HCT116 (cell line): ENCODE measurements around the gene IL1R2. TPM values are rescaled to one million over a fixed set of nuclear protein-coding genes. Genes with fewer than 3 reads are reported as not detected.

Experiments
- ATAC-seq: fragments of 200-7000 bp; cut with Tn5 transposase; 2 replicates; pipeline ENCODE4 v1.9.1; 2020; ENCODE audit warnings: mild to moderate bottlenecking, moderate library complexity
- BruUV-seq: library from RNA; stranded (reverse); fragments of 400-500 nt; replicated peaks from 2 replicates; lab custom pipeline; 2021; lab: Mats Ljungman, UMichigan
- CTCF ChIA-PET: fragments of 300-600 bp; sonication (Branson Sonifier 250); formaldehyde crosslinking; loops from one replicate; lab custom pipeline; 2021; ENCODE audit warnings: antibody characterized with exemption; lab: Charles Lee
- POLR2A ChIA-PET: fragments of 300-600, 350-600 bp; sonication (Branson Sonifier 250); formaldehyde crosslinking; loops from one replicate; lab custom pipeline; 2021; ENCODE audit warnings: antibody characterized with exemption; lab: Charles Lee
- RAD21 ChIA-PET, 2 experiments: fragments of 300-600 bp; sonication (Branson Sonifier 250); formaldehyde crosslinking; loops; one replicate each; lab custom pipeline; 2023; ENCODE audit warnings: low total read pairs in 2 of 2; ENCODE audit not compliant: uncharacterized antibody in 2 of 2, unreplicated experiment in 2 of 2, low non-redundant PET in 1 of 2; lab: Charles Lee
- DNase-seq: peaks from one replicate; pipeline ENCODE4 v3.0.0-alpha.2; 2010; ENCODE audit warnings: low read depth, low spot score
- H2AFZ ChIP-seq: fragments of 200-600 bp; shearing (Covaris generic), sonication (generic); 2 replicates; pipeline ENCODE4 v1.6.1; 2017; ENCODE audit warnings: low read depth, mixed run types, mixed read lengths, antibody characterized with exemption, low read length; ENCODE audit not compliant: poor library complexity, severe bottlenecking
- H3K27ac ChIP-seq: 2 replicates; pipeline ENCODE4 v1.5.1; 2012; ENCODE audit warnings: low read depth, low read length
- H3K27me3 ChIP-seq: fragments of 200-600 bp; sonication (generic); 2 replicates; pipeline ENCODE4 v1.6.1; 2016; ENCODE audit warnings: mixed run types, low read length, mixed read lengths; ENCODE audit not compliant: insufficient read depth
- H3K36me3 ChIP-seq, 2 experiments: fragments of 200-500 bp in 1 of 2; fragments of 200-600 bp in 1 of 2; sonication (Bioruptor generic) in 1 of 2; sonication (generic) in 1 of 2; 2 replicates each; pipeline versions ENCODE4 v1.5.1 to v1.6.1; 2014 to 2016; ENCODE audit warnings: low read length in 2 of 2, inconsistent platforms in 1 of 2, mixed read lengths in 1 of 2, mixed run types in 1 of 2; ENCODE audit not compliant: insufficient read depth in 2 of 2, control insufficient read depth in 1 of 2
- H3K4me1 ChIP-seq, 2 experiments: fragments of 200-600 bp in 1 of 2; sonication (generic) in 1 of 2; 2 replicates each; pipeline versions ENCODE4 v1.5.1 to v1.6.1; 2012 to 2017; ENCODE audit warnings: low read length in 2 of 2, inconsistent platforms in 1 of 2, mild to moderate bottlenecking in 1 of 2, mixed read lengths in 1 of 2, mixed run types in 1 of 2, moderate library complexity in 1 of 2; ENCODE audit not compliant: insufficient read depth in 2 of 2, control insufficient read depth in 1 of 2
- H3K4me2 ChIP-seq: fragments of 200-600 bp; sonication (generic); 2 replicates; pipeline ENCODE4 v1.6.1; 2017; ENCODE audit warnings: mixed run types, low read length, mixed read lengths
- H3K4me3 ChIP-seq, 2 experiments: fragments of 200-600 bp in 1 of 2; sonication (generic) in 1 of 2; replicated peaks in 1 of 2; 2 replicates each; pipeline ENCODE4 v1.5.1; 2011 to 2016; ENCODE audit warnings: low read length in 2 of 2, control low read depth in 1 of 2, low read depth in 1 of 2, mild to moderate bottlenecking in 1 of 2, mixed read lengths in 1 of 2, mixed run types in 1 of 2
- H3K79me2 ChIP-seq: fragments of 200-600 bp; sonication (generic); 2 replicates; pipeline ENCODE4 v1.6.1; 2017; ENCODE audit warnings: mild to moderate bottlenecking, mixed run types, low read length, moderate library complexity, mixed read lengths; ENCODE audit not compliant: insufficient read depth
- H3K9ac ChIP-seq: fragments of 200-600 bp; sonication (generic); 2 replicates; pipeline ENCODE4 v1.6.1; 2016; ENCODE audit warnings: low read length, mixed read lengths
- H3K9me2 ChIP-seq: fragments of 200-600 bp; sonication (generic), shearing (Covaris generic); 2 replicates; pipeline ENCODE4 v1.6.1; 2017; ENCODE audit warnings: mixed run types, mild to moderate bottlenecking, moderate library complexity; ENCODE audit not compliant: insufficient read depth
- H3K9me3 ChIP-seq, 2 experiments: fragments of 200-500 bp in 1 of 2; fragments of 200-600 bp in 1 of 2; sonication (Bioruptor generic) in 1 of 2; sonication (generic) in 1 of 2; 2 replicates each; pipeline ENCODE4 v1.6.1; 2014 to 2017; ENCODE audit warnings: low read length in 2 of 2, mixed read lengths in 2 of 2, inconsistent platforms in 1 of 2, low read depth in 1 of 2, mild to moderate bottlenecking in 1 of 2, mixed run types in 1 of 2, moderate library complexity in 1 of 2; ENCODE audit not compliant: control insufficient read depth in 1 of 2, insufficient read depth in 1 of 2
- H4K20me1 ChIP-seq: fragments of 200-600 bp; sonication (generic), shearing (Covaris generic); 2 replicates; pipeline ENCODE4 v1.6.1; 2017; ENCODE audit warnings: mixed run types, mild to moderate bottlenecking, moderate library complexity; ENCODE audit not compliant: insufficient read depth
- CBX3 ChIP-seq: IDR thresholded peaks from 2 replicates; pipeline ENCODE4 v1.6.1; 2012; ENCODE audit warnings: low read depth
- CEBPB ChIP-seq: IDR thresholded peaks from 2 replicates; pipeline ENCODE4 v1.6.1; 2012; ENCODE audit warnings: low read depth
- EGR1 ChIP-seq: IDR thresholded peaks from 2 replicates; pipeline ENCODE4 v1.6.1; 2012; ENCODE audit warnings: low read depth
- ELF1 ChIP-seq: IDR thresholded peaks from 2 replicates; pipeline ENCODE4 v1.6.1; 2012; ENCODE audit warnings: low read depth, borderline replicate concordance
- EZH2 ChIP-seq: fragments of 200-600 bp; sonication (generic); IDR thresholded peaks from 2 replicates; pipeline ENCODE4 v1.6.1; 2017; ENCODE audit warnings: antibody characterized with exemption, mixed run types
- EZH2phosphoT487 ChIP-seq: fragments of 200-600 bp; IDR thresholded peaks from 2 replicates; pipeline ENCODE4 v1.6.1; 2018; ENCODE audit warnings: antibody characterized with exemption, borderline replicate concordance
- JUND ChIP-seq: IDR thresholded peaks from 2 replicates; pipeline ENCODE4 v1.6.1; 2012
- REST ChIP-seq: IDR thresholded peaks from 2 replicates; pipeline ENCODE4 v1.6.1; 2012; ENCODE audit warnings: low read depth
- SIN3A ChIP-seq: IDR thresholded peaks from 2 replicates; pipeline ENCODE4 v1.6.1; 2012; ENCODE audit warnings: low read depth
- SP1 ChIP-seq: IDR thresholded peaks from 2 replicates; pipeline ENCODE4 v1.6.1; 2012; ENCODE audit warnings: low read depth
- SRF ChIP-seq: IDR thresholded peaks from 2 replicates; pipeline ENCODE4 v1.6.1; 2012; ENCODE audit warnings: low read depth
- ZBTB33 ChIP-seq: IDR thresholded peaks from 2 replicates; pipeline ENCODE4 v1.6.1; 2011; ENCODE audit warnings: mild to moderate bottlenecking, low read length, moderate library complexity; ENCODE audit not compliant: insufficient replicate concordance; ENCODE audit errors: extremely low read depth
- intact Hi-C: fragments of 100-400 bp; cut with micrococcal nuclease; formaldehyde crosslinking; loops from 2 replicates; pipeline ENCODE4 v1.10.0; 2022
- total RNA-seq: library from RNA; stranded (reverse); gene quantifications from one replicate; pipeline ENCODE4 v1.2.1, GENCODE V29; 2021; ENCODE audit not compliant: unreplicated experiment

Gene IL1R2
- total RNA-seq, 1 experiment from 2014 or later = 0.52 TPM

DNA sequence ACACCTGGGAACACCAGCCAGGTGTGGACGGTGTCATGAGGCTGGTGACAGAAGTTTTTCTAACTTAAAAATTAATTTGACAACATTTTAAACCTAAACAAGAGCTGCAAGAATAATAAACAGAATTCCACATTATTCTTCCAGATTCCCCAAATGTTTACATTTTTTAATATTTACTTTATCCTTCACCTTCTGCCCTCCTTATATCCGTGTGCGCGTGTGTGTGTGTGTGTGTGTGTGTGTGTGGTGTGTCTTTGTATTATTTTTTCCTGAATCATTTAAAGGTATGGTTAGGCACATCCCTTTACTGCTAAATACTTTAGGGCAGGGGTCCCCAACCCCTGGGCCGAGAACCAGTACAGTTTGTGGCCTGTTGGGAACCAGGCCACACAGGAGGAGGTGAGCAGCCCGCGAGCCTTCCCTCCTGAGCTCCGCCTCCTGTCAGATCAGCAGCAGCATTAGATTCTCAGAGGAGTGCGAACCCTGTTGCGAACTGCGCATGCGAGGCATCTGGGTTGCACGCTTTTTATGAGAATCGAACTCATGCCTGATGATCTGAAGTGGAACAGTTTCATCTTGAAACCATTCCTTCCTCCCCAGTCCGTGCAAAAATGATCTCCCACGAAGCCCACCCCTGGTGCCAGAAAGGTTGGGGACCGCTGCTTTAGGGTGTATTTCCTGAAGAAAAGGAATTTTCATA is 16.4 kb upstream of the IL1R2 start:
- H3K4me2 ChIP-seq = no peak overlapping the region
- H3K27me3 ChIP-seq = no peaks in the 10 kb centered on the region
- ATAC-seq = no peak
- H3K9ac ChIP-seq = no peak overlapping the region
- H3K9me2 ChIP-seq = no peaks in the 10 kb centered on the region
- H2AFZ ChIP-seq = no peak overlapping the region
- no peak overlapping the region for H3K4me3 ChIP-seq
- ChIA-PET CTCF (no interaction called here), POLR2A (no interaction called here), RAD21 (no interaction called here)
- no TSS peak for BruUV-seq
- no peaks in the 10 kb centered on the region for H3K36me3 ChIP-seq
- no peak for TF ChIP-seq SRF
- no peak for TF ChIP-seq ZBTB33
- no peak for TF ChIP-seq SP1
- TF ChIP-seq SIN3A = no peak
- no peak for TF ChIP-seq EZH2
- no peak for TF ChIP-seq EGR1
- no peak for TF ChIP-seq JUND
- no peak for TF ChIP-seq CEBPB
- TF ChIP-seq CBX3 = no peak
- TF ChIP-seq EZH2phosphoT487 = no peak
- TF ChIP-seq REST = no peak
- TF ChIP-seq ELF1 = no peak
- H3K27ac ChIP-seq = no peak overlapping the region
- no peak for DNase-seq
- H4K20me1 ChIP-seq = no peaks in the 10 kb centered on the region
- intact Hi-C loops = no loop called here
- no peaks in the 10 kb centered on the region for H3K79me2 ChIP-seq
- H3K9me3 ChIP-seq = no peaks in the 10 kb centered on the region
- H3K4me1 ChIP-seq = no peaks in the 10 kb centered on the region
